Stimulated activated CD4-positive, alpha-beta T cell treated with anti-CD3 and anti-CD28 coated beads, TNF-alpha, amount 100 ng/mL, for 48 hours (primary cell): ENCODE results near the gene SNRNP25.

Experiments
- DNase-seq, 3 donors: peaks; one replicate each; pipeline ENCODE4 v3.0.0-alpha.2; 2020; ENCODE audit warnings: low read depth in 3 of 3

SNRNP25 gene

GRCh38 chr16:77273-77806 lies 23.7 kb downstream of the SNRNP25 start:
- peak in 2 of 3 donors; percentile 12 to 31 for DNase-seq

- DNase-seq = peak; percentile 58 to 78 (median 72)
Observed at GRCh38 chr16:77807-78443, 24.3 kb downstream of the SNRNP25 start, which contains the start of gene MPG. Gene MPG, plus strand, starts transcription at chr16:78225. Its CDS starts 85 bp downstream, at chr16:78310.

- DNase-seq = peak in 1 of 3 donors; percentile 19
Observed at GRCh38 chr16:78444-79150, 25.0 kb downstream of the SNRNP25 start.

- no peak for DNase-seq
Observed at GRCh38 chr16:79151-80054, 25.8 kb downstream of the SNRNP25 start.

- no peak for DNase-seq
Observed at GRCh38 chr16:83060-83603, 29.5 kb downstream of the SNRNP25 start.

- no peak for DNase-seq
Observed at GRCh38 chr16:83781-84615, 30.4 kb downstream of the SNRNP25 start.

- peak; percentile 23 to 53 (median 47) for DNase-seq
Observed at GRCh38 chr16:84718-85406, 31.2 kb downstream of the SNRNP25 start.

- no peak for DNase-seq
Observed at GRCh38 chr16:85407-85782, 31.8 kb downstream of the SNRNP25 start.

- DNase-seq = no peak
Observed at GRCh38 chr16:85865-86264, 32.2 kb downstream of the SNRNP25 start.

- no peak for DNase-seq
Observed at GRCh38 chr16:86483-86952, 32.9 kb downstream of the SNRNP25 start.

- DNase-seq = no peak
Observed at GRCh38 chr16:88613-89012, 35.0 kb downstream of the SNRNP25 start.

GRCh38 chr16:89391-90302 lies 36.0 kb downstream of the SNRNP25 start:
- no peak for DNase-seq

- DNase-seq = no peak
Observed at GRCh38 chr16:91484-91883, 37.9 kb downstream of the SNRNP25 start.

- no peak for DNase-seq
Observed at GRCh38 chr16:92431-93339, 39.1 kb downstream of the SNRNP25 start.

GRCh38 chr16:94918-95265 lies 41.3 kb downstream of the SNRNP25 start:
- DNase-seq = no peak

GRCh38 chr16:96935-97381 lies 43.3 kb downstream of the SNRNP25 start:
- peak; percentile 80 to 86 (median 81) for DNase-seq

GRCh38 chr16:97822-98221 lies 44.2 kb downstream of the SNRNP25 start:
- no peak for DNase-seq

GRCh38 chr16:100989-101388 lies 47.4 kb downstream of the SNRNP25 start:
- no peak for DNase-seq
